ENCODE data around the gene CDHR4. TPM values are rescaled to one million over a fixed set of nuclear protein-coding genes. Genes with fewer than 3 reads are reported as not detected.

CDHR4 gene
- total and polyA plus RNA-seq, 11 donors, result not detected

DNA sequence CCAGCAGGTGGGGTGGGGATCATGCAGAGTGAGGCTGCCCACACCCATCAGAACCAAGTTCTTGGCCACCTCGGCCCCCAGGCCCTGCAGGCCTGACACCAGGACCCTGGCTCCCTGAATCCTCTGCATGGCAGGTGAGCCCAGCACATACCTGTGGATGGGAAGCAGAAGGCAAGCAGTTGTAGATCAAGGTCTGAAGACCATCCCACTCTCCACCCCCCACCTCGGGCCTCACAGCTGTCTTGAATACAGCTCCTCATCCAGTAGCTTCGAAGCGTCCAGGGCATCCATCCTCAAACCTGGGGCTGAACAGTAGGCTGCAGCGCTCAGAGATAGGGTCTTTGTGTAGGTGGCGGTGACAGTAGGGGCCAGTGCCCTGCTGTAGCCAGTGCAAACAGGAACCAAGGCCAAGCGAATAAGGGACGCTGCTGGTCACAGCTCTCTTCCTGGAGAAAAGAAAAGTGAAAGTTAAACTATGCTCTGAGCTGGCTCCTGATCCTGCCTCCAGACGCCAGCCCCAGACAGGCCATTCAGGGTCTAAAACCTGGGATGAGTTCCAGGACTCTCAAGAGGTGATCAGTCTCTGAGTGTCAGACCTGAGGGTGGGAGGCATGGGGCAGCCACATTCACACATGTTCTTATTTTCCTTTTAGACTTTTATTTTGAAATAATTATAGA lies 14.0 kb upstream of the CDHR4 start, which contains the start of gene UBA7:
UBA7 (minus strand) TSS at position 457 of the 678 bp plus-strand sequence; CDS start at position 291, 166 bp downstream.
- DNase-seq, result peak; percentile 61 to 74 (median 69)
- Histone ChIP-seq H3K4me3 (peak within 1 kb of the TSS; percentile 27 to 80 (median 57)), H3K27ac (peak within 1 kb of the TSS; percentile 71 to 92 (median 82)), H3K4me1 (peaks cover 8 to 33% (median 21%) of the 10 kb centered on the region in 12 donors), H3K27me3 (no peaks in the 10 kb centered on the region), H3K9me3 (no peaks in the 10 kb centered on the region), H3K36me3 (peaks cover 0 to 38% (median 27%) of the 10 kb centered on the region in 9 donors)
- WGBS, 4 donors, result 8 to 21% (median 14%) methylated on average over 9 of the region's 9 CpGs
- no peak for TF ChIP-seq POLR2A (IDR thresholded peaks at IDR 0.05)
- TF ChIP-seq CTCF (IDR thresholded peaks at IDR 0.05), result no peak
- intact Hi-C loops (cut with DNase I), result loop anchor here in 1 of 10 donors (2.0 kb wide), 1 partner anchor 25 kb away; no protein-coding TSS in a partner anchor
- ATAC-seq, result peak; percentile 70 to 95 (median 90)

DNA sequence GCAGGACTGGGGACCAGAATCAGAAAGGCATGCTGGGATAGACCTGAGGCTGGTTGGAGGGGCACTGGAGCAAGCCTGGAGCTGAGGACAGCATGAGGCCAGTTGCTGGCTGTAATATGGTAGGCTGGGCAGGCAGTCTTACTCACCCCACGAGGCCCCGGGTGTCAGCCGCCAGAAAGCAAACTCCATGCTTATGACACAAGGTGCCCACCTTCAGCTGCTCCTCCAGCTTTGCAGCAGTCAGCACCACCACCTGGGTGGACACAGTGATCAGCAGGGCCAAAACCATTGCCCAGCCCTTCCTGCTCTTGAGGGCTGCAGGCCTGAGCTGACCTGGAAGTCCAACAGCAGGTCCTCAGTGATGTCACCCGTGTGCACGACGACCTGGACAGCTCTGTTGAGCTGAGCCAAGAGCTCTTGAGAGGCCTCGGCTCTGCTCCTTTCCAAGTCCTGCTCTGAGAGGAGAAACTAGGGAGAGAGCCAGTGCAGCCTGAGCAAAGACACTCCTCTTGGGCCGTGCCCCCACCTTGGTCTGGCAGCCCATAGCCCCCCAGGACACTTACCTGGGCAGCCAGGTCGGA lies 13.3 kb upstream of the CDHR4 start:
- TF ChIP-seq CTCF (IDR thresholded peaks at IDR 0.05) (no peak), POLR2A (IDR thresholded peaks at IDR 0.05) (no peak)
- peak in 1 of 5 donors; percentile 50 for DNase-seq
- Histone ChIP-seq H3K4me1 (peaks cover 8 to 34% (median 22%) of the 10 kb centered on the region in 12 donors), H3K27ac (peak overlapping the region; percentile 71 to 92 (median 82)), H3K27me3 (no peaks in the 10 kb centered on the region), H3K4me3 (peak overlapping the region; percentile 27 to 80 (median 57)), H3K36me3 (peaks cover 0 to 44% (median 27%) of the 10 kb centered on the region in 9 donors), H3K9me3 (no peaks in the 10 kb centered on the region)
- intact Hi-C loops (cut with DNase I), result no loop called here
- peak; percentile 28 to 54 (median 44) for ATAC-seq
- WGBS, 4 donors, result 19 to 43% (median 37%) methylated on average over 4 to 9 of the region's 9 CpGs

DNA sequence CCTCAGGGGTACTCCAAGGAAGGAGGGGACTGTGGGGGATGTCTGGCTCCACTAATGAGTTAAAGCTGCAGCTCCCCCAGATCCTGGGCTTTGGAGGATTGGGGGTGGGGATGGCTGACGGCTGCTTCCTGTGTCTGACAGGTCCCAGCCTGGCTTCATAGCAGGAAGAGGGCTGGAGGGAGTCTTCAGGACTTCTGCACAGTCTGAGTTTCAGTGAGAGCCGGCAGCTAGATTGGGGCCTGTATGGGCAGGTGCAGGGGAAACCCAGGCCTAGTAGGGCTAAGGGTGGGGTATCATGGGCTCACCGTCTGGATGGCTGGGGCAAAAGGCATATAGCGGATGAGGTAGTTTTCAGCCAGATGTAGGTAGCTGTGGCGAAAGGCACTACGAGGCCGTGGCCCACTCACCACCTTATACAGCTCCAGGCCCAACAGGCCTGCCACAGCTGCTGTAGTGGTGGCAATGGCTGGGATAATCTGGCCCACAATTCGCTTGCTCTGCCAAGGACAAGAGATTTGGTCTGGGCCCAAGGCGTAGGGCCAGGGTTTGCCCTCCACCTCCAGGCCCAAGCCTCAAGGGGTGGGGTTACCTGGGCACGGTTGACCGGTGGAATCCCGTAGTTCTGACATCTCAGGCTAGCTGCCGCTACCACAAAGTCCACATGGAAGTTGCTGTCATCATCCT lies 7.9 kb upstream of the CDHR4 start:
- H3K36me3 ChIP-seq, result peaks cover 0 to 48% (median 27%) of the 10 kb centered on the region in 9 donors
- no peaks in the 10 kb centered on the region for H3K9me3 ChIP-seq
- intact Hi-C loops (cut with DNase I), result loop anchor here in 1 of 10 donors (5.0 kb wide), 1 partner anchor 120 kb away; the partner anchor contains the start of gene MON1A
- DNase-seq (peak in 3 of 5 donors; percentile 27 to 51 (median 46)), ATAC-seq (no peak)
- no peaks in the 10 kb centered on the region for H3K27me3 ChIP-seq
- no peak overlapping the region for H3K4me3 ChIP-seq
- H3K27ac ChIP-seq, result peak overlapping the region in 11 of 12 donors; percentile 42 to 99 (median 98)
- H3K4me1 ChIP-seq, result peaks cover 27 to 63% (median 53%) of the 10 kb centered on the region in 12 donors
- TF ChIP-seq CTCF (IDR thresholded peaks at IDR 0.05) (no peak), POLR2A (IDR thresholded peaks at IDR 0.05) (no peak)
- 47 to 64% (median 59%) methylated on average over 12 to 13 of the region's 13 CpGs for WGBS, 4 donors

Measured in heart left ventricle (tissue), 16 donors.